ENCODE results near the gene ASB16.

Gene ASB16

GRCh38 chr17:44122816-44123355 lies 47.6 kb upstream of the ASB16 start:
- ATAC-seq = no peak
- TF ChIP-seq POU6F1 (CRISPR knock-in tag; IDR thresholded peaks at IDR 0.05; ENCODE audit: borderline replicate concordance, low read depth) (no peak), PATZ1 (CRISPR knock-in tag; IDR thresholded peaks at IDR 0.05; ENCODE audit: borderline replicate concordance) (no peak), ESRRG (CRISPR knock-in tag; IDR thresholded peaks at IDR 0.05) (no peak), TCF4 (CRISPR knock-in tag; IDR thresholded peaks at IDR 0.05; ENCODE audit: borderline replicate concordance) (no peak), CSDC2 (CRISPR knock-in tag; IDR thresholded peaks at IDR 0.05) (no peak), CSRNP3 (CRISPR knock-in tag; IDR thresholded peaks at IDR 0.05) (no peak), TSHZ2 (CRISPR knock-in tag; IDR thresholded peaks at IDR 0.05) (no peak)

- TF ChIP-seq ZNF70 (CRISPR knock-in tag; IDR thresholded peaks at IDR 0.05) (no peak), RARB (CRISPR knock-in tag; IDR thresholded peaks at IDR 0.05) (no peak), CSDC2 (CRISPR knock-in tag; IDR thresholded peaks at IDR 0.05) (no peak), ZFP30 (CRISPR knock-in tag; IDR thresholded peaks at IDR 0.05) (no peak), SNAI2 (CRISPR knock-in tag; IDR thresholded peaks at IDR 0.05) (no peak), PATZ1 (CRISPR knock-in tag; IDR thresholded peaks at IDR 0.05; ENCODE audit: borderline replicate concordance) (peak; percentile 45; the same call in 1 of the 2 replicates)
- peak; percentile 94 for ATAC-seq
Measured at GRCh38 chr17:44123356-44124117, 47.0 kb upstream of the ASB16 start, which contains the start of gene HDAC5. Gene HDAC5, minus strand, starts transcription at chr17:44123641. Its CDS starts 6,126 bp downstream, at chr17:44117515.

GRCh38 chr17:44124118-44124438 lies 46.4 kb upstream of the ASB16 start:
- TF ChIP-seq ARNTL (CRISPR knock-in tag; IDR thresholded peaks at IDR 0.05; ENCODE audit: borderline replicate concordance, low read depth) = no peak
- no peak for TF ChIP-seq OSR1 (CRISPR knock-in tag; IDR thresholded peaks at IDR 0.05)
- no peak; the same call in 1 of the 2 replicates for TF ChIP-seq CSDC2 (CRISPR knock-in tag; IDR thresholded peaks at IDR 0.05)
- no peak for TF ChIP-seq TCF4 (CRISPR knock-in tag; IDR thresholded peaks at IDR 0.05; ENCODE audit: borderline replicate concordance)
- TF ChIP-seq ZNF70 (CRISPR knock-in tag; IDR thresholded peaks at IDR 0.05) = no peak
- TF ChIP-seq TSHZ2 (CRISPR knock-in tag; IDR thresholded peaks at IDR 0.05) = no peak
- no peak for ATAC-seq

Data from SK-N-SH treated with all-trans-retinoic acid at 6 μM for 48 hours (cell line).